ENCODE measurements around the gene TMEM201.

GRCh38 chr1:9577423-9577822 lies 11.3 kb upstream of the TMEM201 start:
- TF ChIP-seq PBX3 (IDR thresholded peaks at IDR 0.05), result no peak
- no peak for TF ChIP-seq NRF1 (IDR thresholded peaks at IDR 0.05; ENCODE audit: low read depth, low read length)
- no peak for TF ChIP-seq EP300 (IDR thresholded peaks at IDR 0.05; ENCODE audit: borderline replicate concordance in 1 of 2, low read depth in 1 of 2, low read length in 1 of 2)
- no peak for TF ChIP-seq RAD21 (IDR thresholded peaks at IDR 0.05; ENCODE audit: low read length)
- TF ChIP-seq POLR2AphosphoS5 (IDR thresholded peaks at IDR 0.05; ENCODE audit: low read depth, low read length), result no peak
- TF ChIP-seq JUND (IDR thresholded peaks at IDR 0.05), result no peak
- no peak for TF ChIP-seq FOSL2 (IDR thresholded peaks at IDR 0.05; ENCODE audit: borderline replicate concordance, low read depth)
- no peak for TF ChIP-seq CTCF (IDR thresholded peaks at IDR 0.05)
- TF ChIP-seq MXI1 (IDR thresholded peaks at IDR 0.05; ENCODE audit: low read depth, low read length), result no peak
- TF ChIP-seq EZH2phosphoT487 (IDR thresholded peaks at IDR 0.05; ENCODE audit: borderline replicate concordance, low read depth), result no peak
- TF ChIP-seq TCF12 (IDR thresholded peaks at IDR 0.05), result no peak
- TF ChIP-seq REST (IDR thresholded peaks at IDR 0.05; ENCODE audit: low read depth, low read length), result no peak

Data from SK-N-SH (cell line).